Calu3 (cell line): ENCODE data around the gene MAP2K1. TPM values are rescaled to one million over a fixed set of nuclear protein-coding genes. Genes with fewer than 3 reads are reported as not detected.

ENCODE experiments used
- BruUV-seq: library from RNA; stranded (reverse); fragments of 400-500 nt; replicated peaks from 2 replicates; lab custom pipeline; 2021; lab: Mats Ljungman, UMichigan
- CTCF ChIA-PET: fragments of 300-600 bp; sonication (Branson Sonifier 250); formaldehyde crosslinking; loops from one replicate; lab custom pipeline; 2022; ENCODE audit warnings: antibody characterized with exemption; lab: Charles Lee
- DNase-seq: peaks from one replicate; pipeline ENCODE4 v3.0.0; 2022
- H3K27ac Mint-ChIP-seq: one replicate; pipeline ENCODE4 v1.8.0; 2022; ENCODE audit warnings: mixed read lengths; ENCODE audit not compliant: unreplicated experiment
- H3K27me3 Mint-ChIP-seq: one replicate; pipeline ENCODE4 v1.8.0; 2022; ENCODE audit warnings: mixed read lengths; ENCODE audit not compliant: unreplicated experiment
- H3K36me3 Mint-ChIP-seq: one replicate; pipeline ENCODE4 v1.8.0; 2022; ENCODE audit warnings: mild to moderate bottlenecking, moderate library complexity, mixed read lengths; ENCODE audit not compliant: insufficient read depth, unreplicated experiment
- H3K4me1 Mint-ChIP-seq: one replicate; pipeline ENCODE4 v1.8.0; 2022; ENCODE audit warnings: mild to moderate bottlenecking, low read depth, mixed read lengths; ENCODE audit not compliant: unreplicated experiment
- H3K4me3 Mint-ChIP-seq: one replicate; pipeline ENCODE4 v1.8.0; 2022; ENCODE audit warnings: mild to moderate bottlenecking, low read depth, moderate library complexity, mixed read lengths; ENCODE audit not compliant: unreplicated experiment
- H3K9me3 Mint-ChIP-seq: one replicate; pipeline ENCODE4 v1.8.0; 2022; ENCODE audit warnings: low read depth, mixed read lengths; ENCODE audit not compliant: unreplicated experiment
- CTCF ChIP-seq: fragments of 200-600 bp; IDR thresholded peaks from one replicate; pipeline ENCODE4 v1.8.0; 2022; ENCODE audit warnings: antibody characterized with exemption; ENCODE audit not compliant: unreplicated experiment
- intact Hi-C: fragments of 100-400 bp; cut with micrococcal nuclease; formaldehyde crosslinking; loops from one replicate; pipeline ENCODE4 v1.10.0; 2022; ENCODE audit not compliant: unreplicated experiment
- total RNA-seq: library from RNA; stranded (reverse); gene quantifications from 2 replicates; pipeline ENCODE4 v1.2.3, GENCODE V29; 2022

MAP2K1 gene
- total RNA-seq, 1 experiment from 2014 or later: 67.6 TPM

DNA sequence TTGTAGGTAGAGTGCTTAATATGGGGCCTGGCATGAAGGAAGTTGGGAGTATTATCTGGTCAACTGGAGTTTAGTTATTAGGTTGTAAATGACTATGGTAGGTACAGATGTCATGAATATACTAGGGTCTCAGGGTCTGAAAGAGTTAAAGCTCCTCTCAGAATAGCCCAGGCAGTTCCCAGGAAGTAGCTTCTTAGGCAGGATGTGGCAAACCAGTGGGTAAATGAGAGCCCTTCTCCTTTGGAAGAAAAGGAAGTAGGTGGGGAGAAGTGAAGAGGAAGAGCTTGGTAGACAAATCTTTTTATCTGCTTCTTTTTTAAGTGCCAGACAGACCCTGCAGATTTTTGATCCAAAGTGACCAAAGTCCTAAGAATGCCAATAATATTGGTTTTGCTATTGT, 24.5 kb downstream of the MAP2K1 start:
- H3K36me3 Mint-ChIP-seq: no peaks in the 10 kb centered on the region
- H3K4me3 Mint-ChIP-seq: no peak overlapping the region
- H3K27ac Mint-ChIP-seq: no peak overlapping the region
- TF ChIP-seq CTCF: no peak
- BruUV-seq: no TSS peak
- peaks cover 8% of the 10 kb centered on the region for H3K9me3 Mint-ChIP-seq
- intact Hi-C loops: no loop called here
- DNase-seq: no peak
- peaks cover 12% of the 10 kb centered on the region for H3K4me1 Mint-ChIP-seq
- CTCF ChIA-PET: no interaction called here
- no peaks in the 10 kb centered on the region for H3K27me3 Mint-ChIP-seq

- DNase-seq: no peak
- CTCF ChIA-PET: no interaction called here
- Mint-ChIP-seq H3K27me3 (no peaks in the 10 kb centered on the region), H3K27ac (no peak overlapping the region), H3K4me3 (no peak overlapping the region), H3K4me1 (peaks cover 12% of the 10 kb centered on the region), H3K36me3 (no peaks in the 10 kb centered on the region), H3K9me3 (peaks cover 8% of the 10 kb centered on the region)
- no TSS peak for BruUV-seq
- intact Hi-C loops: no loop called here
- no peak for TF ChIP-seq CTCF
Observed at GRCh38 chr15:66412220-66412619, 25.5 kb downstream of the MAP2K1 start.

GRCh38 chr15:66413579-66413978, 26.9 kb downstream of the MAP2K1 start:
- CTCF ChIA-PET: interaction anchor here (0.7 to 0.9 kb wide), 2 partner anchors 9 to 59 kb away, joined by 3 to 5 read pairs; no protein-coding TSS in a partner anchor
- H3K9me3 Mint-ChIP-seq: peaks cover 8% of the 10 kb centered on the region
- TF ChIP-seq CTCF: no peak
- peaks cover 12% of the 10 kb centered on the region for H3K4me1 Mint-ChIP-seq
- no peak for DNase-seq
- BruUV-seq: no TSS peak
- H3K4me3 Mint-ChIP-seq: no peak overlapping the region
- intact Hi-C loops: no loop called here
- no peaks in the 10 kb centered on the region for H3K36me3 Mint-ChIP-seq
- H3K27ac Mint-ChIP-seq: no peak overlapping the region
- H3K27me3 Mint-ChIP-seq: no peaks in the 10 kb centered on the region

- Mint-ChIP-seq H3K36me3 (no peaks in the 10 kb centered on the region), H3K27me3 (no peaks in the 10 kb centered on the region), H3K27ac (no peak overlapping the region), H3K4me3 (no peak overlapping the region), H3K4me1 (peaks cover 12% of the 10 kb centered on the region), H3K9me3 (peaks cover 8% of the 10 kb centered on the region)
- intact Hi-C loops: no loop called here
- CTCF ChIA-PET: no interaction called here
- TF ChIP-seq CTCF: no peak
- no TSS peak for BruUV-seq
- no peak for DNase-seq
Observed at GRCh38 chr15:66415360-66415759, 28.6 kb downstream of the MAP2K1 start.
